RPMI7951 (cell line): ENCODE results near the gene SLIT3. TPM values are rescaled to one million over a fixed set of nuclear protein-coding genes. Genes with fewer than 3 reads are reported as not detected.

Experiments used
- DNase-seq: peaks from one replicate; pipeline ENCODE4 v3.0.0-alpha.2; 2012; ENCODE audit warnings: low read depth
- total RNA-seq: library from RNA; depleted of rRNA; stranded (reverse); fragments of >200 nt; shearing (Covaris generic); gene quantifications from 2 replicates; pipeline ENCODE4 v1.2.3, GENCODE V29; 2014; rRNA removed

The SLIT3 gene
- total RNA-seq = 0.72 and 1.3 TPM in 2 replicates

GRCh38 chr5:169300468-169301385 lies at the start of gene SLIT3:
Gene SLIT3, minus strand, starts transcription at chr5:169301139. Its CDS starts 430 bp downstream, at chr5:169300709.
- peak; percentile 75 for DNase-seq

DNA sequence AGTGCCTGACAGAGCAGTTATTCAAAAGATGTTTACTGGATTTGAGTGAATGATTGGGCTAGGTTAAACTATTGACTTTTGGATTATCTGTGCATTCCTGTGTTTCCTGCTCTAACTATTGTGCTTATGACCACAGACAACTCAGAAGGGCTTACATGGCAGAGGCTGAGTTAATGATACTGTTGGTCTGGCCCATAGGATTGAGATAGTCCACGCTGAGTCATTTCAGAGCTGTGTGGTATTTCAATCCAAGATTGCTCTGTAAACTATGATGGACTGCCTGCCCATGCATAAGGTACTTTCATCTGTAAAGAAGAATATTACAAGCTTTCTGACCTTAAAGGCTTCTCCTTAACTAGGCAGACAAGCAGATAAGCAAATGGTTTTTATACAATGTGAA lies 49.1 kb upstream of the SLIT3 start:
- DNase-seq = peak; percentile 89

GRCh38 chr5:169347786-169348185 lies 46.8 kb upstream of the SLIT3 start:
- peak; percentile 51 for DNase-seq

- DNase-seq = no peak
Observed at GRCh38 chr5:169344629-169345028, 43.7 kb upstream of the SLIT3 start.

DNA sequence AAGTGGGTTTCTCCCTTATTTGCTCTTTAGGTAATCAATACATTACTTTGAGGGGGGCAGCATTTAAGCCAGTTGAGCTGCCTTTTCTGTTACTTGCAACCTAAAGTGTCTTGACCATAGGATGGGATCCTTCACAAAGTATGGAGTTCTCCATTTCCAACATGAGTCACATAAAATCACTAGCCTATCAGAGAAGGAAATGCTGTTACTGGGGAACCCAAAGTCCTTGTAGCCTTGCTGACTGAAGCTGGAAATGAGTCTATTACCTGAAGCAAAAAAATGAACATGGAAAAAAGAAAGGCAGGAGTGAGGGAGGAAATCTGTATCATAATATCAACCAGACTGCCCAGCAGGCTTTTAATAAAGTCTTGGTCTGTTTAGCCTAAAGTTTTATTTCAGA lies 42.8 kb upstream of the SLIT3 start:
- DNase-seq = peak; percentile 39

- DNase-seq = no peak
Observed at GRCh38 chr5:169341556-169341955, 40.6 kb upstream of the SLIT3 start.

DNA sequence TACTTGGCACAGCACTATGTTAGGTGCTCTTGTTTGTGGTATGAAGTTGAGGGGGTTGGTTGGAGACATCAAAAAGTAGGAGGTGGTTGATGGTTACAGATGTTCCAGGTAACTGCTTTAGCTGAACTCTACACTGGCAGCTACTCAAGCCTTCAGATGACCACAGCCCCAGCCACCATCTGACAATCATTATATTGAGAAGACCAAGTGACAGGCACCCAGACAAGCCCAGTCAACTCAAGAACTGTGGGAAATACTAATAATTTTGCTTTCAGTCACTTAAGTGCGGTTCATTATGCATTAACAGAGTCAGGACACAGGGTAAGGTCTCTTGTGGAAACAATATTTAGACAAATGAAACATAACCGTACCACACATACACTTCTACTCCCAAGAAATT lies 38.9 kb upstream of the SLIT3 start:
- no peak for DNase-seq

GRCh38 chr5:169336242-169336641 lies 35.3 kb upstream of the SLIT3 start:
- no peak for DNase-seq

DNA sequence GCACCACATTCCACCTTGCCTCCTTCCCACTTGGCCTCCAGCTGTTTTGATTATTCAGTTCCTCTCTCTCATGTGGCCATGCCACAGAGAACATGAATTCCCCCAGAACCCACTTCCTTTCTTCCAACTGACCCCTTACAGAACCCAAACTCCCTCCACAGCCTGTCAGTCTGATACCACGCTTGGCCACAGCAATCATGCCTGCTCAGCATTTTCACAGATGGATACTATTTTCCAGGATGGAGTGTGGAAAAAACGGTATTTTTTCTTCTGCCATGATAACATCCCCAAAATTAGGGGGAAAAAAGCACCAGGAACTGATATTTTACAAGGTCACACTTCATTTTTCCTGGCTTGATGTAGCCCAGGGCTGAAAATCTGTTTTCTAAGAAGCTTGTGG lies 34.9 kb upstream of the SLIT3 start:
- peak; percentile 78 for DNase-seq

DNA sequence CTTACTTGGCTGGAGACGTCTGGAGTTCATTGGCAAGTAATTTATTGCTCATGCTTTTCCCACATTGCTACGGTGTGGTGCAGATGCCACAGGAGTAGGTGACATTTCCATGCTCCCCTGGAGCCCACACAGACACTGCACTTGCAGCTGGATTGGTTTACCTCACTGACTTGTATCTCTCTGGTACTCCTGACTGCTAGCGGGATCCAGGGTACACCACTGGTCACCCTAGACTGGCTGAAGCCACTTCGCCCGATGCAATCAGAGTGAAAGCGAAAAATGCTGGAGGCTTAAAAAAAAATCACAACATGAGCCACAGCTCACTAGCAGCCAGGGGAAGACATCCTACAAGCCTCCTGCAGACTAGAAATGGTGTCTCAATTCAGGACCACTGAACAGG lies 32.6 kb upstream of the SLIT3 start:
- peak; percentile 18 for DNase-seq

- DNase-seq = peak; percentile 46
Observed at GRCh38 chr5:169331292-169331852, 30.4 kb upstream of the SLIT3 start.

- DNase-seq = no peak
Observed at GRCh38 chr5:169328401-169328800, 27.5 kb upstream of the SLIT3 start.

DNA sequence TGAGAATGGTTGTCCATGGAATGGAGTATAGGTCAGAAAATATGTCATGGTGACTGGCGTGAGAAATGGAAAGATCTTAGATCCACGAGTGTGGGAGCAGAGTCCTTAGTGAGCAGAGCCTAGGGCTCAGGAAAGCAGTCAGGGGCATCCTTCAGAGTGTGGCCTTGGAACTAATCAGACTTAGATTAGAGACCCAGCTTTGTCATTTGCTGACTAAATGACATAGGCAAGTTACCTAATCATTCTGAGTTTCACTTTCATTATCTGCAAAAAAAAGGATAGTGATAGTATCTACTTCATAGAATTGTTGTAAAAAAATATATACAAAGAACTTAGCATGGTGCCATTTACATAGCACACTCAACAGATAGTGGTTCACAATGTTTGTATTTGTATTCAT lies 24.3 kb upstream of the SLIT3 start:
- peak; percentile 35 for DNase-seq

GRCh38 chr5:169318556-169318955 lies 17.6 kb upstream of the SLIT3 start:
- no peak for DNase-seq

- DNase-seq = no peak
Observed at GRCh38 chr5:169307646-169308045, 6.7 kb upstream of the SLIT3 start.

DNA sequence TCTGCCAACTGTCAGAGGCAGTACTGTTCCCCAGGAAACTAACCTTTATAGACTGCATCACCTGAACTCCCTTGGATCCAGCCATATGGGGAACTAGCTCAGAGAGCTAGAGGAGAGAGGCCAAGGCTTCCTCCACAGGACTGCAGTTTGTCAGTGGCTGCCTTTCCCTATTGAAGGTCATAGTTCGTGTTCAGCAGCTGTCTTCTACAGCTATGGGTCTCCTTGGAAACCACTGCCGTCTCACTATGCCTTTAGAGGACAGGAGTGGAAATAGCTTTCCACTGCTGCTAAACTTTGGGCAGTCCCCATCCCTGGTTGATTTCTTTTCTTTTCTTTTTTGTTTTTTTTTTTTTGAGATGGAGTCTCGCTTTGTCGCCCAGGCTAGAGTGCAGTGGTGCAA lies 4.4 kb upstream of the SLIT3 start:
- DNase-seq = no peak

- no peak for DNase-seq
Observed at GRCh38 chr5:169304175-169304574, 3.2 kb upstream of the SLIT3 start.

DNA sequence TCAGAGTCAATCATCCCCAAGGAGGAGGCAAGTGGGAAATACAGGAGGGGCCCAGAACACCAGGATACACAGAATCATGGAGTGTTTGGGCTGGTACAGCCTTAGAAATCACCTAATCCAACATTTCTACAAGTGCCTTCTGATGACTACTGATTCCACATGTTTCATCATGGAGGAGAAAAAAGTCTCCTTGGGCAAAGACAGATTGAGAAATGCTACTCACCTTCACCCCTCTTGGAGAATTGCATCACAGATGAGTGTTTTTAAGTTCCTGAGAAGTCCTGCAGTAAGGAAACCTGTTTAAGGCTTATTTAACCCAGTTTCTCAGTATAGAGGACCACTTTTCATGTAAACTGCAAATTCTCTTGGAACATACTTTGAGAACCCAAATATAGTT lies 2.2 kb upstream of the SLIT3 start:
- DNase-seq = no peak

DNA sequence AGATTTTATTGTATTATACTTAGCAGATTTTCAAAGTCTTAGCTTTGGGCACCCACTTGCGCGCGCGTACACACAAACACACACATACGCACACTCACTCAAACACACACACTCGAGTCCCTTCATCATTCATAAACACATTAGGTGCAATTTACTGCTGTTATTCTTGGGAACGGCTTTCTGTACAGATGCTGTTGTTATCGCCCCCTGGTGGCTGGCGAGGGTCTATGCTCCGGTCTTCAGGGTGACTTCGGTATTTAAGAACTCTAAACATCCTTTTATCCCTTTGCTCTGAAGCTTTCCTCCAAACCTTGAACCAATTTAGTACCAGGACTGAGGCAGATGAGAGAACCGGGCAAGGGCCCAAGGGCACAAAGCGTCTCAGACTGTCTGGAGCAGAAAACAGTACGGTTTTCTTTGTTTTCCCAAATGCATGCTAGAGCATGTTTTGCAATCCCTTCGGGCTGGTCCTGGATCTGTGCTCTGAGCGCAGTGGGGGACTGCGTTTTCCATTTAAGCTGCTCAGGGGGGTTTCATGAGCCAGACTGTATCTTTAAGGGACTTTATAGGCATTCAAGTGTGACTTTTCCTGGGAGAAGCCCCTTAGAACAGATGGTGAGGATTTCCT lies 1.7 kb upstream of the SLIT3 start:
- peak; percentile 72 for DNase-seq

- DNase-seq = no peak
Observed at GRCh38 chr5:169301986-169302385, 1.0 kb upstream of the SLIT3 start.

DNA sequence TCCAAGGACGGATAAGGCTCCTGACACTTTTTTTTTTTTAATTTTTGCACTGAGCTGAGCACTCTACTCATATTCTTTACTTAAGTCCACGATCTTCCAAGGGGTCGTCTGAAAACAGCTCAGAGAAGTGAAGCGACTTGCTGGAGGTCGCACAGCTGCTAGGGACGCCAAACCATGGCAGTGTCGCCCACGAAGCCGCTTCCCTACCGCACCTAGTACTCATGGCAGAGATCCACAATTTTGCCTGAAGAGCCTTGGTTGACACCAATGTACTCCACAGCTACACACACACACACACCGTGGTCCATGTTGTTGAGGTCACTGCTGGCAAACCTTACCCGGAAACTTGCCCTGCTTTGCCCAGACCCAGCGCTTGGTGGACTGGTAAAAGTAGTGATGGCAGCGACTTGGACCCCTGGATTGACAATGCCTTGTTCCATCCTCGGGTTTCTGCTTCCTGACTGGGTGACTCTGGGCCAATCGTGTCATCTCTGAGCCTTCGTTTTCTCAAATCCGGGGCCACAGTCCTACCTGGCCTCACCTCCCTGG lies 521 bp upstream of the SLIT3 start:
- peak; percentile 34 for DNase-seq

DNA sequence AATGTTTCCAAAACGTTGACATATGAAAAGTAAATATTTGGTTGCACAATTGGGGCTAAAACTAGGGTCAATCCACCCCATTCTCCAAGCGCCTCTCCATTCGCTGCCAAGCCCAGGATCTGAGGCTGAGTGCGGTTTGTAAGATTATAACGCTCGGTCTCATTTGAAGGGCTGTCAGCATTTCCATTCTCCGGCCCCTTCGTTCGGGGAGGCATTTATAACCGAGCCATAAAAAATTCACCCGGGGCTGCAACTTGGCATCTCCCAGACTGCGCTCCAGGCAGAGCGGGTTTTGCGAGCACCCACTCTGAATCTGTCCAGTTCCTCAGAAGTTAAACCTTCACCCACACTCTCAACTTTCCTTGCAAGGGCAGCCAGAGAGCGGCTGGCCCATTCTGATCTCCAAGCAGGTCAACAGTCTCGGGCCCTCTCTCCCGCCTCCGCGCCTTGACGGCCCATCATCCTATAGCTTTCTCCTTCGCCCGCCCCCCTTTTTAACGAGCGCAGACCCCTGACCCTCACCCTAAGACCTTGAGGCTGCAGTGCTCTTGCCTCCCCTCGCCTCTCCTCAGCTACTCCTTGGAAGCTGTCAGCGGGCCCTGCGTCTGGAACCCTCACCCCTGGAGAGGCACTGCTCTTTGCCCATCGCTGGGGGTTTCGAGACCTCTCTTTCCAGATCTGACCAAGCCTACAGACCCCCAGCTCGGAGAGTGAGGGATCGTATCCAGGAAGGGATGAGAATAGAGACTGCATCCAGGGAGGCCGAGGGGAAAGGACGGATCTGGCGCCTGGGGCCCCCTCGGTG lies 1.1 kb downstream of the SLIT3 start:
- DNase-seq = peak; percentile 24
